Measurements from ENCODE around the gene KRTAP5-4.
"Not testable (repeated sequence)": the region's sequence is repeated elsewhere in the genome, so short reads cannot be mapped to it uniquely, and the experiment has no call there.

KRTAP5-4 gene

DNA sequence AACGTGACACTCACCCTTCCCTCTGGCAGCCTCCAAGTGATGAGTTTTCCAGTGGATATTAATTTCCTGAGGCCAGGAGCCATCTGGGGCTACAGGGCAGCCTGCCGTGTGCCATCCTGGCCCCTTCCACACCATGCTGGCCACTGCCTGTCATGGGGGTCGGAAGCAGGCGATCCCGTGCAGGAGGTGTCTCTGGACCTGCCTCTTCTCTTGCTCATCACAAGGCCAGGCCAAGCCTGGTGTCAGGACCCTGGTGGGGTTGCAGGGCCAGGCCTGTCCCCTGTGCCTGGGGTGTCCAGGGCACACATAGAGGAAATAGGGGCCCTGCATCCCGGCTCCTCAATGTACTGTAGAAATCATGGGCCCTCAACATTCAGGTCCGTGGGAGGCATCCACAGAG, 17.2 kb downstream of the KRTAP5-4 start:
- no peak for DNase-seq
- Histone ChIP-seq H3K4me1 (ENCODE audit: low read length) (peaks cover 19% of the 10 kb centered on the region), H3K9me3 (replicated peaks; ENCODE audit: insufficient read depth, low read length) (no peaks in the 10 kb centered on the region), H3F3A (ENCODE audit: insufficient read depth, low read length) (no peaks in the 10 kb centered on the region), H3K4me3 (ENCODE audit: low read length) (no peak overlapping the region), H4K20me1 (ENCODE audit: insufficient read depth, low read length) (peaks cover 16% of the 10 kb centered on the region), H3K4me2 (ENCODE audit: low read depth, low read length) (no peak overlapping the region), H3K27ac (ENCODE audit: low read length) (no peak overlapping the region), H3K79me2 (ENCODE audit: low read length) (no peaks in the 10 kb centered on the region), H3K36me3 (replicated peaks; ENCODE audit: insufficient read depth, low read length) (no peaks in the 10 kb centered on the region), H2AFZ (ENCODE audit: low read length) (no peak overlapping the region), H3K9me2 (replicated peaks; ENCODE audit: insufficient read depth, low read length) (no peaks in the 10 kb centered on the region), H3K9ac (ENCODE audit: low read length) (no peak overlapping the region), H3K27me3 (replicated peaks; ENCODE audit: insufficient read depth, low read length) (peaks cover 94% of the 10 kb centered on the region)
- TF ChIP-seq EZH2 (optimal IDR thresholded peaks at IDR 0.05; ENCODE audit: low read depth, low read length), result no peak

DNA sequence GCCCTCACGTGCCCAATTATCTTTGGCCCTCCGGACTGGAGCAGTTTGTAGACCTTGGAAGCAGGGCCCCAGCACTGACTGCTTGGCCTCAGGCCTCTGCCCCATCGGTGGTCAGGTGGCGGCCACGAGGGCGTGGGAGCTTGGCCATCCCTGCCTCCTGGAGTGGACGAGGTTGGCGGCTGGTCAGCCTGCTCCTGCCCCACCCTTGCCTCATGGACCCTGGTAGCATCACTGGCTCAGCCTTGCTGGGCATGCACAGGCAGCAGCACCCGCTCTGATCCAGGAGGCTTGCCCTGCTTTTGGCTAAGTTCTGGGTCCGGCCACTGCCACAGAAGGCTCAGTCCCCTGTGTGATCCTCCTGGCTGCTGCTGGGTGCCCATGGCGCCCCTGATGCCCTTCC, 17.8 kb downstream of the KRTAP5-4 start:
- Histone ChIP-seq H3K27me3 (replicated peaks; ENCODE audit: insufficient read depth, low read length) (peaks cover 94% of the 10 kb centered on the region), H3F3A (ENCODE audit: insufficient read depth, low read length) (no peaks in the 10 kb centered on the region), H4K20me1 (ENCODE audit: insufficient read depth, low read length) (peaks cover 16% of the 10 kb centered on the region), H3K36me3 (replicated peaks; ENCODE audit: insufficient read depth, low read length) (no peaks in the 10 kb centered on the region), H3K79me2 (ENCODE audit: low read length) (no peaks in the 10 kb centered on the region), H3K9me3 (replicated peaks; ENCODE audit: insufficient read depth, low read length) (no peaks in the 10 kb centered on the region), H3K4me3 (ENCODE audit: low read length) (no peak overlapping the region), H3K4me2 (ENCODE audit: low read depth, low read length) (no peak overlapping the region), H3K9me2 (replicated peaks; ENCODE audit: insufficient read depth, low read length) (no peaks in the 10 kb centered on the region), H3K27ac (ENCODE audit: low read length) (no peak overlapping the region), H2AFZ (ENCODE audit: low read length) (no peak overlapping the region), H3K9ac (ENCODE audit: low read length) (no peak overlapping the region), H3K4me1 (ENCODE audit: low read length) (peaks cover 19% of the 10 kb centered on the region)
- no peak for DNase-seq
- TF ChIP-seq EZH2 (optimal IDR thresholded peaks at IDR 0.05; ENCODE audit: low read depth, low read length), result no peak
- TF ChIP-seq, protein P1, sequence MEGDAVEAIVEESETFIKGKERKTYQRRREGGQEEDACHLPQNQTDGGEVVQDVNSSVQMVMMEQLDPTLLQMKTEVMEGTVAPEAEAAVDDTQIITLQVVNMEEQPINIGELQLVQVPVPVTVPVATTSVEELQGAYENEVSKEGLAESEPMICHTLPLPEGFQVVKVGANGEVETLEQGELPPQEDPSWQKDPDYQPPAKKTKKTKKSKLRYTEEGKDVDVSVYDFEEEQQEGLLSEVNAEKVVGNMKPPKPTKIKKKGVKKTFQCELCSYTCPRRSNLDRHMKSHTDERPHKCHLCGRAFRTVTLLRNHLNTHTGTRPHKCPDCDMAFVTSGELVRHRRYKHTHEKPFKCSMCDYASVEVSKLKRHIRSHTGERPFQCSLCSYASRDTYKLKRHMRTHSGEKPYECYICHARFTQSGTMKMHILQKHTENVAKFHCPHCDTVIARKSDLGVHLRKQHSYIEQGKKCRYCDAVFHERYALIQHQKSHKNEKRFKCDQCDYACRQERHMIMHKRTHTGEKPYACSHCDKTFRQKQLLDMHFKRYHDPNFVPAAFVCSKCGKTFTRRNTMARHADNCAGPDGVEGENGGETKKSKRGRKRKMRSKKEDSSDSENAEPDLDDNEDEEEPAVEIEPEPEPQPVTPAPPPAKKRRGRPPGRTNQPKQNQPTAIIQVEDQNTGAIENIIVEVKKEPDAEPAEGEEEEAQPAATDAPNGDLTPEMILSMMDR (IDR thresholded peaks at IDR 0.05; ENCODE audit: low read length), result no peak
- TF ChIP-seq EZH2phosphoT487 (IDR thresholded peaks at IDR 0.05; ENCODE audit: low read length), result no peak

DNA sequence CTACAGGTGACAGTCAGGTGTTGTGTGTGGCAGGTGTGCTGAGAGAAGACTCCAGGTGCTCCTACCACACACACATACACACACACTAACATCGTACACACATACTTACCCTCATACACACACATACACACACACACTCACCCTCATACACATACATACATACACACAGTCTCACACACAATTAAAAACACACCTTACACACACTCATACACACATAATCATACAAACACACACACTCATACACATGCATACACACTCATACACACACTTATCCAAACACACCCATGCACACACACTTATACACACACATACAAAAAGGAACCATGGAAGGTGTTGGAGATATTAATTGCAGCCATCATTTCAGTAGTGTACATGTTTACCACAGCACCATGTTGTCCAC, 18.3 kb downstream of the KRTAP5-4 start:
- H3K9ac ChIP-seq (ENCODE audit: low read length), result no peak overlapping the region
- H3K4me2 ChIP-seq (ENCODE audit: low read depth, low read length), result no peak overlapping the region
- no peaks in the 10 kb centered on the region for H3K9me2 ChIP-seq (replicated peaks; ENCODE audit: insufficient read depth, low read length)
- no peaks in the 10 kb centered on the region for H3K79me2 ChIP-seq (ENCODE audit: low read length)
- H3K9me3 ChIP-seq (replicated peaks; ENCODE audit: insufficient read depth, low read length), result no peaks in the 10 kb centered on the region
- peaks cover 94% of the 10 kb centered on the region for H3K27me3 ChIP-seq (replicated peaks; ENCODE audit: insufficient read depth, low read length)
- TF ChIP-seq, protein P1 (IDR thresholded peaks at IDR 0.05; ENCODE audit: low read length), result no peak
- no peak overlapping the region for H2AFZ ChIP-seq (ENCODE audit: low read length)
- no peaks in the 10 kb centered on the region for H3K36me3 ChIP-seq (replicated peaks; ENCODE audit: insufficient read depth, low read length)
- H3K4me1 ChIP-seq (ENCODE audit: low read length), result peaks cover 19% of the 10 kb centered on the region
- no peak for DNase-seq
- no peak overlapping the region for H3K27ac ChIP-seq (ENCODE audit: low read length)
- H4K20me1 ChIP-seq (ENCODE audit: insufficient read depth, low read length), result peaks cover 16% of the 10 kb centered on the region
- H3F3A ChIP-seq (ENCODE audit: insufficient read depth, low read length), result no peaks in the 10 kb centered on the region
- H3K4me3 ChIP-seq (ENCODE audit: low read length), result no peak overlapping the region

DNA sequence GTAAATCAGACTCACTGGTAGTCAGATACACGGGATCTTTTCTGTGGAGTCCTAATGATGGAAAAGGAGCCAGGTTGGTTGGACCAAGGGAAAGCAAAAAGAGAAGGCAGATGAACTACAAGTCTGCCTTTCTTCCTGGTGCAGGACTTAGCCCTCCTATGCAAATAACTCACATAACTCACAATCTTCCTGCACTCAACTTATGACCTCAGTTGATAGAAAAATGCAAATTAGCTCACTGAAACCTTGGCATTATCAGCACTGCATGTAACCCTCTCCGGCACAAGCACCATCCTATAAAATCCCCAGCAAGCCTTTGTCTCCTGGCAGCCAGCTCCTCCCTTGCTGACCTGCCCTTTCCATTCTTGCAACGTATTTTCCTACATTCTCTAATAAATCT, 20.3 kb downstream of the KRTAP5-4 start:
- H2AFZ ChIP-seq (ENCODE audit: low read length); H3K9me3 ChIP-seq (replicated peaks; ENCODE audit: insufficient read depth, low read length); H3K9me2 ChIP-seq (replicated peaks; ENCODE audit: insufficient read depth, low read length); H3K4me2 ChIP-seq (ENCODE audit: low read depth, low read length); H3K36me3 ChIP-seq (replicated peaks; ENCODE audit: insufficient read depth, low read length); DNase-seq; H3K27ac ChIP-seq (ENCODE audit: low read length); H3K4me3 ChIP-seq (ENCODE audit: low read length); H3K79me2 ChIP-seq (ENCODE audit: low read length); H3K9ac ChIP-seq (ENCODE audit: low read length); H3F3A ChIP-seq (ENCODE audit: insufficient read depth, low read length): not testable (repeated sequence)
- H3K27me3 ChIP-seq (replicated peaks; ENCODE audit: insufficient read depth, low read length), result peaks cover 94% of the 10 kb centered on the region
- peaks cover 13% of the 10 kb centered on the region for H3K4me1 ChIP-seq (ENCODE audit: low read length)
- peaks cover 13% of the 10 kb centered on the region for H4K20me1 ChIP-seq (ENCODE audit: insufficient read depth, low read length)
